LNCaP clone FGC (cell line): Measurements from ENCODE around the gene PTPN2.

Experiments used
- DNase-seq: peaks from one replicate; pipeline ENCODE4 v3.0.0-alpha.2; 2011; ENCODE audit warnings: low read depth
- H3K4me3 ChIP-seq: 2 replicates; pipeline ENCODE4 v1.5.1; 2011; ENCODE audit warnings: mild to moderate bottlenecking, low read depth, low read length, control low read depth
- TF ChIP-seq, protein P1 (sequence below): IDR thresholded peaks from 2 replicates; pipeline ENCODE4 v1.5.1; 2012; ENCODE audit warnings: mild to moderate bottlenecking; ENCODE audit not compliant: control insufficient read depth, insufficient read depth; ENCODE audit errors: extremely low read depth

The PTPN2 gene

DNA sequence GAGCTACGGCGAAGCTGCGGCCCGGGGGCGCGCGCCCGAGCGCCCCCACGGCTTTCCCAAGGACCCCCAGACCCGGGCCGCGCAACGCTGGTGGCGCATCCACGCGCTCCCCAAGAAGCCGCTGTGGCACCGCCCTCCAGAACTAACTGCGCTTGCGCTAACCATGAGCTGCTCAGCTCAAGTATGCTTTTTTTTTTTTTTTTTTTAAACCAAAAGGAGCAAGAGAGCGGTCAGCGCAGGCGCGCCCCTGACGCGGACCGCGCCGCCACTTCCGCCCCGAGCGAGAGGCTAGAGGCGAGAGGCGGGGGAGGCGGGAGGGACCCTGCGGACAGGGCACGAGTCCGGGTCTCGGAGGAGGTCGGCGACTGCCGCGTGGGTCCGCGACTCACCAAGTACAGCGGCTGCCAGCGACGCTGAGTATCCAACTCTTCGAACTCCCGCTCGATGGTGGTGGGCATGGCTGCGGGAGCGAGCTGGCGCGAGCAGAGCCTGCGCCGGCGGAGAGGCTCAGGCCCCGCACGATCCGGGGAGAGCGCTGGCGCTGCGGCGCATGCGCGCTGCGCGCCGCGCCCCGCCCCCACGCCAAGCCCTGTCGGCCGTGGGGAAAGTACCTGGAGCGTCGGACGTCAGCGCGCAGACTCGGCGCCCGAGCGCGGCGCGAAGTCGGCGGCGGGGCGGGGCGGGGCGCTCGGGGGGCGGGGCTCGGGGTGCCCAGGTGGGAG lies at the start of gene PTPN2:
Gene PTPN2 (minus strand): TSS at position 554 of the 722 bp plus-strand sequence. CDS start 96 bp downstream, at position 458.
- H3K4me3 ChIP-seq: peak within 1 kb of the TSS; percentile 85
- TF ChIP-seq, protein P1, sequence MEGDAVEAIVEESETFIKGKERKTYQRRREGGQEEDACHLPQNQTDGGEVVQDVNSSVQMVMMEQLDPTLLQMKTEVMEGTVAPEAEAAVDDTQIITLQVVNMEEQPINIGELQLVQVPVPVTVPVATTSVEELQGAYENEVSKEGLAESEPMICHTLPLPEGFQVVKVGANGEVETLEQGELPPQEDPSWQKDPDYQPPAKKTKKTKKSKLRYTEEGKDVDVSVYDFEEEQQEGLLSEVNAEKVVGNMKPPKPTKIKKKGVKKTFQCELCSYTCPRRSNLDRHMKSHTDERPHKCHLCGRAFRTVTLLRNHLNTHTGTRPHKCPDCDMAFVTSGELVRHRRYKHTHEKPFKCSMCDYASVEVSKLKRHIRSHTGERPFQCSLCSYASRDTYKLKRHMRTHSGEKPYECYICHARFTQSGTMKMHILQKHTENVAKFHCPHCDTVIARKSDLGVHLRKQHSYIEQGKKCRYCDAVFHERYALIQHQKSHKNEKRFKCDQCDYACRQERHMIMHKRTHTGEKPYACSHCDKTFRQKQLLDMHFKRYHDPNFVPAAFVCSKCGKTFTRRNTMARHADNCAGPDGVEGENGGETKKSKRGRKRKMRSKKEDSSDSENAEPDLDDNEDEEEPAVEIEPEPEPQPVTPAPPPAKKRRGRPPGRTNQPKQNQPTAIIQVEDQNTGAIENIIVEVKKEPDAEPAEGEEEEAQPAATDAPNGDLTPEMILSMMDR: no peak

DNA sequence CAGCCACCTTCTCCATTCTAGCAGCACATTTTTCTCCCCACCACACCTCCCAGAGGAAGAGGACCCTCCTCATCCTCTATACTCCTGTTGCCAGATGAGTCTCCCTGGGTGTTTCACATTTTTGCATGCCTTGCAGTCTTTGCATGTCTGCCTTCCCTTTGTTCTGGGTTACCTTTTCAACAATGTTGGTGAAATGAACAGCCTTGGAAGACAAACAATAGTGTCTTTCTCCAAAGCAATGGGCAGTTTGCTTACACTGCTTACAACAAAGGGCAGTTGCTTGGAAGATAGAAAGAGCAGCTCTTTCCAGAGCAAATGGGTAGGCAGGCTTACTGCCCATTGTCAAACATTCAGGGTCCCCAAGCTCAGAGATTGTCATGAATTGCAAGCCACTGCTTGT lies 49.3 kb upstream of the PTPN2 start:
- TF ChIP-seq, protein P1: no peak
- DNase-seq: no peak
- H3K4me3 ChIP-seq: no peak overlapping the region

More for the DNA sequence above, at the start of gene PTPN2:
- peak; percentile 84 for DNase-seq

DNA sequence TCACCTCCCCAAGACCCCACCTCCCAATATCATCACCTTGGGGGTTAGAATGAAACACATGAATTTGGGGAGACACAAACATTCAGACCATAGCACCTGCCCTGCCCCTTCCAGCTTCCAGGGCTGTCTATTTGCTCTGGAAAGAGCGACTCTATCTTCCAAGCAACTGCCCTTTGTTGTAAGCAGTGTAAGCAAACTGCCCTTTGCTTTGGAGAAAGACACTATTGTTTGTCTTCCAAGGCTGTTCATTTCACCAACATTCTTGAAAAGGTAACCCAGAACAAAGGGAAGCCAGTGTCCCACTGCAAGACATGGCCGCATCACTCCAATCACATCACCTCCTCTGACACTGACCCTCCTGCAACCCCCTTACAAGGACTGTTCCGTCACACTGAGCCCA lies 46.9 kb upstream of the PTPN2 start:
- H3K4me3 ChIP-seq: no peak overlapping the region
- TF ChIP-seq, protein P1: no peak
- no peak for DNase-seq

DNA sequence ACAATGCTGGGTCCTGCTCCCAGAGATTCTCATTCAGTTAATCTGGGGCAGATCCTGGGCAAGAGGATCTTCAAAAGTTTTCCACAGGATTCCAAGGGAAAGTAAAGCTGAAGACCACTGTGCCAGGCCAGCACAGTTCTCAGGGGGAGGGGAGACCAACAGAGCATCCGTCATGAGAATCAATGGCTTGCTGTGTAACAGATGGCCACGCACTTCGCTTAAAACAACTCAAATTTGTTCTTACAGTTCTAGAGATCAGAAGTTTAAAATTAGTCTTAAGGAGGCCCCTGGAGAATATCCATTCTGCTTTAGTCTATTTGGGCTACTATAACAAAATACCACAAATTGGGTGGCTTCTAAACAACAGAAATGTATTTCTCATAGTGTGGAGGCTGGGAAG lies 46.3 kb upstream of the PTPN2 start:
- TF ChIP-seq, protein P1: no peak
- DNase-seq: no peak
- H3K4me3 ChIP-seq: no peak overlapping the region

DNA sequence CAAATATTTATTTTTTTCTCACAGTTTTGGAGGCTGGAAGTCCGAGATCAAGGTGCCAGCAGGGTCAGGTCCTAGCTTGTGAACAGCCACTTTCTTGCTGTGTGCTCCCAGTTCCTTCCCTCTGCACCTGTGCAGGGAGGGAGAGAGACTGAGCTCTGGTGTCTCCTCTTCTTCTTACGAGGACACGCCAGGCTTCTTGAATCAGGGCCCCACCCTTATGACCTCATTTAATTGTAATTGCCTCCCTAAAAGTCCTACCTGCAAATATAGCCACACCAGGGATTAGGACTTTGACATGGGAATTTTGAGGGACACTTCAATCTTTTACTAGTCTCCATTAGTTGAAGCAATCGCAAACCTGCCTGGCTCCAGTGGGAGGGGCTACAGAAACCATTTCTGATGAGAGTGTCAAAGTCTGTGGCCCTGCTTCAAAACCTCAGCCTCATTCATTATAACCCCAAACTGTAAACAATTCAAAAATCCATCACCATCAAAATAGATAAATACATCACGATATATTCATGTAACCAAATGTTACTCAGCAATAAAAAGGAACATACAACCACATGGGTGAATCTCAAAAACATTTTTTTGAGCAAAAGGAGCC lies 45.5 kb upstream of the PTPN2 start:
- TF ChIP-seq, protein P1: no peak
- DNase-seq: no peak
- no peak overlapping the region for H3K4me3 ChIP-seq

DNA sequence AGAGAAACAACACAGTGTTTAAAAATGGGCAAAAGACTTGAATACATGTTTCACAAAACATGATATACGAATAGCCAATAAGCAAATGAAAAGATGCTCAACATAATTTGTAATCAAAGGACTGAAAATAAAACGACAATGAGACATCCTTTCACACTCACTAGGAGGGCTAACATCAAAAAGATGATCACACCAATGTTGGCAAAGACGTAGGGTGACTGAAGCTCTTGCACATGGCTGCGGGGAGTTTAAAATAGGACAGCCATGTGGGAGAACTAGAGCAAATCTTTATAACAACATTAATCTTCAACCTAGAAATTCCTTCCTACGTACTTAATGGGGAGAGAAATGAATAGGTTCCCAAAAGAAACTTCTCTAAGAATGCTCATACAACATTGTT lies 44.6 kb upstream of the PTPN2 start:
- TF ChIP-seq, protein P1: no peak

More for the DNA sequence above, 44.6 kb upstream of the PTPN2 start:
- DNase-seq: no peak
- H3K4me3 ChIP-seq: no peak overlapping the region
